ENCODE results near the gene KCNG3. TPM values are rescaled to one million over a fixed set of nuclear protein-coding genes. Genes with fewer than 3 reads are reported as not detected.
"Not testable (repeated sequence)": the region's sequence is repeated elsewhere in the genome, so short reads cannot be mapped to it uniquely, and the experiment has no call there.

The KCNG3 gene
- total RNA-seq, 1 donor from 2014 or later, result 0.20 TPM

DNA sequence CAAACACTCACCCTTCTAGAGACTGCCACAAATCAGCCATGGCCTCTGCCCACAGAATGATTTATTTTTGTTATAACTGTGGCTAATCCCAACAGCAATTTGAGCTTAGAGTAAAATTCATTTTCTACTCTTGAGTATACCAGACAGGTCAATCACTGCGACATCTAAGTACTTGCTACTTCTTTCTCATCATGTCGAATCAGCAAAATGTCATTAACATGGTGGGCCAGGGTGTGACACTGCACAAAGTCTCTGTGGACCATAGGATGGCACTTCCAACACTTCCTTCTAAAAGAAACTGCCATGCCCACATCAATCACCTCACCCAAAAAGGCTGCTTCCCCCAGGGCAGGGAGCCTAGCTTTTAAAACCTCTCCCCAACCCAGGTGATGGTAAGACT, 64.4 kb downstream of the KCNG3 start:
- no peak for DNase-seq

DNA sequence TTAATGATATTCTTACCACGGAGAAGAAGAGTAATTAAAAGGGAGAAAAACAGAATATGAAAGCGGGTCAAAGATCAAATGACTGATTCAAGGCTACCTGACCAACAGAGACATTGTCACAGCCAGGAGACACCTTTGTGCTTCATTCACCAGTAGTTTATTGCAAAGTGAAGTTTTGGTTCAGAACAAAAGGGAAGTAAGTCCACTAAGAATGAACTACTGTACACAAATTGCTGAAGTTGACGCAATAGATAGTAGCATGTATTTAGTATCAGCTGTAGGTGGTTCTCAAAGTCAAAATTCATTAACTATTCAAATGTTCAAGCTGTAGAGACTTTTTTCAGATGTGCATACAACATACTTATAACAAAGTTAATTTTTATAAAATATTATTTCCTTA, 68.1 kb downstream of the KCNG3 start:
- no peak for DNase-seq

DNA sequence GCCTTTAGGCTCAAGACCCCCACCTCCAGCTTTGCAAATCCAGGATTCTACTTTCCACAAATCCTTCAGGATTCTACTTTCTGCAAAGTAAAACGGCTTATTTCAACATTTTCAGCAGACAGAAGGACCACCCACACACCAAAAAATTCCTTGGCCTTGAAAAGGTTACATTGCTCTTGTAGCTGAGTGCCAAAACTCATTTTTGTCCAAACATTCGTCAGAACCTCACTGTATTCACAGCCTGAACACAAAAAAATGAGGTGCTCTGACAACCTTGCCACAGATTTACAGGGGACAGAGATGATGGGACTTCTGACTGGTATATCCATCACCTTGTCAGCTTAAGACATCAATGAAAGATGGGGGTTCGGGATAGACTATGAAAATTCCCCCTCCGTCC, 69.7 kb downstream of the KCNG3 start:
- no peak for DNase-seq

- no peak for DNase-seq
These were observed 72.1 kb downstream of the KCNG3 start for GRCh38 chr2:42421601-42422239.

DNA sequence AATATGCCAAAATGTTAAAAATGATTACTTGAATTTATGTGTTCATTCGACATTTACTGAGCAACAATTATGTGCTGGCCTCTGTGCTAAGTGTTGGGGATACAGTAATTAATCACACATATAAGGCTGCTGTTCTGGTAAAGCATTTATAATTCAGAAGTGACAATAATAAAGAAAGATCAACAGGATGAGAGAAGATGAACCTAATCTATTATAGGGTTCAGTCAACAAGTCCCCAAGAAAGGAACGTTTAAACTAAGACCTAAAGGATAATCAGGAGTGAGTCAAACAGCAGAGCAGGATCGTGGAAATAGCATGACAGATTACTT, 72.7 kb downstream of the KCNG3 start:
- no peak for DNase-seq

GRCh38 chr2:42414648-42415047, 79.1 kb downstream of the KCNG3 start:
- no peak for DNase-seq

DNA sequence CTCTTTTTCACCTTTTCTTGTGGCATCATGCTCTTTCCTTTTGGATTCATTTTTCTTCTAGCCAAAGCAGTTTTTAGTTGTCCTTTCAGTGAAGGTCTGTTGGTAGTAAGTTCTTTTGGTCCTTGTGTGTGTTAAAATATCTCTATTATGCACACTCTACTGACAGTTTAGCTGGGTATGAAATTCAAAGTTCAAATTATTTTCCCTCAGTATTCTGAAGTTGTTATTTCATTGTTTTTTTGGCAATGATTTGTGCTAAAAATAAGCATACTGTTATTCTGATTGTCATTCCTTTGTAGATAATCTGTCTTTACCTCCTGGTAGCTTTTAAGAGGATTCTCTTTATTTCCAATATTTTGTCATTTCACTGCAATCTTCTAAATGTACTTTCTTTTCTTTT, 79.6 kb downstream of the KCNG3 start:
- DNase-seq, result no peak

- no peak for DNase-seq
These were observed 82.9 kb downstream of the KCNG3 start for GRCh38 chr2:42410742-42411514.

DNA sequence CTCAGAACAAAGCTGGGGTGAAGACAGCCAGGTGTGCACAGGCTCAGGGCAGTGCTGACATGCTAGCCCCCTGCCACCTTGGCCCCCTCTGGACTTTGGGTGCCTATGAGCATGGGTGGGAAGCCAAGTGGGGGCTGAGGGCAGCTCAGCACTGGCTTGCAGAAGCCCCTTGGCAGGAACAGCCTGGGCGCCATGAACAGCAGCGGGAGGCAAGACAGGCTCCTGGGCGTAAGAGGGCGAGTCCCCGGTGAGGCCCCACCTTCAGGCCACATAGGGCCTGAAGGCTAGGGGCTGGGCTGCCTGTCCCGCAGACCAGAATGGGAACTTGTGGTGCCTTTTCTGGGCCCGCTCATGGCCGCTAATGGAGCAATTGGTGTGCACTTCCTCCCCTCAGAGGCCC, 85.8 kb downstream of the KCNG3 start:
- no peak for DNase-seq

DNA sequence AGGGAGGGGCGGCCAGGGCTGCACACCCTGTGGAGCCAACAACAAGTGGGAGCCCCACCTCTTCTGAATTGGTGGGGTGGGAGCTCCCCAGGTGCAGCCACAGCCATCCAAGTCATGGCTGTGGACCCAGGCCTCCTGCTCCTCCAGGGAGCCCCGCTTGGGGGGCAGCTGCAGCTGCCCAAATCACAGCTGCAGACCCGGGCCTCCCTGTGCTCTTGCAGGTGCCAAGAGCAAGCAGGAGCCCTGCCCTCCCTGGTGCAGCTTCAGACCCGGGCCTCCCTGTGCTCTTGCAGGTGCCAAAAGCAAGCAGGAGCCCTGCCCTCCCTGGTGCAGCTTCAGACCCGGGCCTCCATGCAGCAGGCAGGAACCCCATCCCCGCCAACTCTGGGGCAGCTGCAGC, 86.3 kb downstream of the KCNG3 start:
- DNase-seq, result no peak

- no peak for DNase-seq
These were observed 89.1 kb downstream of the KCNG3 start for GRCh38 chr2:42404676-42405075.

DNA sequence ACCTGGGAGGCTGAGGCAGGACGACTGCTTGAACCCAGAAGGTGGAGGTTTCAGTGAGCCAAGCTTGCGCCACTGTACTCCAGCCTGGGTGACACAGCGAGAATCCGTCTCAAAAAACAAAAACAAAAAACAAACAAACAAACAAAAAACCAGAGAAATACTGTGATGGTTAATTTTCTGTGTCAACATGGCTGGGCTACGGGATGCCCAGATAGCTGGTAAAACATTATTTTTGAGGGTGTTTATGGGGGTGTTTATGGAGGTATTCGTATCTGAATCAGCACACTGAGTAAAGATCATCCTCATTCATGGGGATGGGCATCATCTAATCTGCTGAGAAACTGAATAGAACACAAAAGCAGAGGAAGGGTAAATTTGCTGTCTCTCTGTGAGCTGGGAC, 92.0 kb downstream of the KCNG3 start:
- no peak for DNase-seq

DNA sequence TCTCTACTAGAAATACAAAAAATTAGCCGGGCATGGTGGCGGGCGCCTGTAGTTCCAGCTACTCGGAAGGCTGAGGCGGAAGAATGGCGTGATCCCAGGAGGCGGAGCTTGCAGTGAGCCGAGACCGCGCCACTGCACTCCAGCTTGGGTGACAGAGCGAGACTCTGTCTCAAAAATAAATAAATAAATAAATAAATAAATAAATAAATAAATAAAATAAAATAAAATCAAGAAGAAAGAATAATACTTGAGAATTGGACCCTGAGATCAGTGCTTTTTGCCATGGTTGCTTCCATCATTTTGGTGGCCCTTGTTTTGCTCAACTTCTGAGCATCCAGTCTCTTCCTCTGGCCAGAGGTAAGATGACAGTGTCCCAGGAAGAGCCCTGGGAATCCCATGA, 95.7 kb downstream of the KCNG3 start:
- not testable (repeated sequence) for DNase-seq

GRCh38 chr2:42393320-42393719, 100.5 kb downstream of the KCNG3 start:
- not testable (repeated sequence) for DNase-seq

DNA sequence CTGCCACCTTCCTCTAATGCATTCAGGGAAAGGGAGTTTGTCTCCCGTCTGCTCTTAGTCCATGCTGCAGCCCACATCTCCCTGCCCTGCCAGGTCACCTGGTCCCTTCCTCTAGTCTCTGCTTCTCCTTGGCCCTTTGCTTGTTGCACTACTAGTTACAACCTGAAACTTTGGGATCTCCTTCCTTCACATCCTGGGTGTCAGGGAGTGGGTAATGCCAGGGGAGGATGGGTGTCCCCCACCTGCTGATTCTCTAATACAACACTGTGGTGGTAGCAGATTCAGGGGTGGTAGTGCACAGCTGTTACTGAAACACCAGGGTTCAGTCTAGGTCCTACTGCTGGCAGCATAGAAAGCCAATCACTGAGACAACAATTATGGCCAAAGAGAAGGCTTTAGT, 101.6 kb downstream of the KCNG3 start:
- DNase-seq, result no peak

Small RNA genes lying within 50 kb of the gene (small RNA-seq; reads per million reads assigned to genes)
- gene RF00017 (ENCODE audit: low replicate concordance), result not detected
- gene RF00612 (ENCODE audit: low replicate concordance), result 0.38 reads per million, percentile 46 among the genes with 10 or more reads in this experiment

Other genes with a start within 250 kb of the KCNG3 start
- gene COX7A2L, start 132.8 kb downstream of the KCNG3 start, total RNA-seq, result 86.9 TPM
- gene MTA3, start 74.7 kb upstream of the KCNG3 start, total RNA-seq, result 34.3 TPM